ENCODE measurements around the gene B3GNT4. TPM values are rescaled to one million over a fixed set of nuclear protein-coding genes. Genes with fewer than 3 reads are reported as not detected.

B3GNT4 gene
- total and polyA plus RNA-seq, 2 of the 4 experiments (the other 2 are of a cell fraction) = 0.18 to 0.53 TPM

- Histone ChIP-seq H3K27me3 (ENCODE audit: control insufficient read depth, insufficient read depth, low read length) (no peaks in the 10 kb centered on the region), H3K79me1 (ENCODE audit: low read depth in 1 of 2, low read length in 2 of 2) (no peaks in the 10 kb centered on the region), H3K9me3 (ENCODE audit: control insufficient read depth, insufficient read depth, low read length) (0 out of 2 replicates have a peak, but pooled peaks cover 2% of the 10 kb centered on the region), H3K4me2 (ENCODE audit: low read depth, low read length) (no peak overlapping the region), H2BK15ac (ENCODE audit: low read depth, low read length) (no peak overlapping the region), H3K4me1 (ENCODE audit: control insufficient read depth, insufficient read depth, low read length) (peaks cover 5% of the 10 kb centered on the region; the same call in 1 of the 2 replicates), H3K9me1 (ENCODE audit: insufficient read depth, low read length) (no peaks in the 10 kb centered on the region), H3K4ac (ENCODE audit: low read depth, low read length) (no peak overlapping the region), H3K23ac (ENCODE audit: low read depth, low read length) (no peak overlapping the region), H3K4me3 (ENCODE audit: insufficient read depth, low read depth, low read length) (no peak overlapping the region), H2BK120ac (ENCODE audit: low read depth, low read length) (no peak overlapping the region), H3K36me3 (ENCODE audit: control insufficient read depth, insufficient read depth, low read length) (no peaks in the 10 kb centered on the region), H2AK5ac (ENCODE audit: low read depth, low read length) (no peak overlapping the region), H2BK5ac (ENCODE audit: low read depth, low read length, poor library complexity, severe bottlenecking) (no peak overlapping the region), H3K56ac (ENCODE audit: extremely low read depth, insufficient read depth, low read length) (no peak overlapping the region), H2AK9ac (replicated peaks; ENCODE audit: low read depth, low read length, poor library complexity) (no peak overlapping the region), H4K20me1 (ENCODE audit: insufficient read depth, low read length) (no peaks in the 10 kb centered on the region), H4K5ac (ENCODE audit: low read depth, low read length) (no peak overlapping the region), H3K9ac (ENCODE audit: low read depth, low read length) (no peak overlapping the region), H3K27ac (ENCODE audit: insufficient read depth, low read length) (no peak overlapping the region), H4K8ac (ENCODE audit: low read depth in 2 of 2, low read length in 2 of 2) (no peak overlapping the region), H4K91ac (ENCODE audit: insufficient read depth, low read depth, low read length) (no peak overlapping the region), H2AFZ (replicated peaks; ENCODE audit: low read length, poor library complexity) (no peak overlapping the region), H3K18ac (ENCODE audit: low read depth, low read length) (no peak overlapping the region), H2BK20ac (ENCODE audit: low read depth, low read length) (no peak overlapping the region), H3K14ac (replicated peaks; ENCODE audit: low read depth, low read length) (no peak overlapping the region)
- 42% methylated on average over 6 of the region's 12 CpGs; no CpG with 5 or more reads in 1 of the 2 experiments for WGBS, 2 experiments (ENCODE audit: extremely low coverage in 2 of 2, insufficient read length in 1 of 2)
- BruUV-seq (replicated peaks) = no TSS peak
- in situ Hi-C loops (cut with MboI; ENCODE audit: low sequenced_read_pairs) = no loop called here
- no peak for ATAC-seq (ENCODE audit: low read depth)
- CTCF ChIA-PET = no interaction called here
- TF ChIP-seq FOS (IDR thresholded peaks at IDR 0.05; ENCODE audit: low read depth, low read length) (no peak), CHD1 (IDR thresholded peaks at IDR 0.05; ENCODE audit: low read depth, low read length) (no peak), MAZ (IDR thresholded peaks at IDR 0.05; ENCODE audit: borderline replicate concordance, low read depth, low read length) (no peak)
- intact Hi-C loops (cut with micrococcal nuclease) = no loop called here
- no peak for DNase-seq
- POLR2A ChIA-PET (ENCODE audit: unreplicated experiment) = interaction anchor here (0.5 kb wide), 1 partner anchor 151 kb away, joined by 3 read pairs; no protein-coding TSS in a partner anchor
- dilution Hi-C loops (cut with HindIII; ENCODE audit: low sequenced_read_pairs, unreplicated experiment) = no loop called here
These were observed 16.0 kb upstream of the B3GNT4 start for GRCh38 chr12:122187466-122187865.

All from IMR-90 (cell line).